IPS-18c (cell line): ENCODE data around the gene MROH2A.
A peak's percentile ranks its signal among the peaks of the same experiment; 100 is the strongest.

Source experiments
- H3K4me3 ChIP-seq: 2 replicates; pipeline ENCODE4 v1.7.0; 2013; ENCODE audit warnings: low read depth, mild to moderate bottlenecking, low read length, moderate library complexity; ENCODE audit not compliant: insufficient read depth
- H3K9me3 ChIP-seq: one replicate; pipeline ENCODE4 v1.6.1; 2013; ENCODE audit warnings: mild to moderate bottlenecking, low read length, moderate library complexity; ENCODE audit not compliant: control insufficient read depth, insufficient read depth

MROH2A gene

DNA sequence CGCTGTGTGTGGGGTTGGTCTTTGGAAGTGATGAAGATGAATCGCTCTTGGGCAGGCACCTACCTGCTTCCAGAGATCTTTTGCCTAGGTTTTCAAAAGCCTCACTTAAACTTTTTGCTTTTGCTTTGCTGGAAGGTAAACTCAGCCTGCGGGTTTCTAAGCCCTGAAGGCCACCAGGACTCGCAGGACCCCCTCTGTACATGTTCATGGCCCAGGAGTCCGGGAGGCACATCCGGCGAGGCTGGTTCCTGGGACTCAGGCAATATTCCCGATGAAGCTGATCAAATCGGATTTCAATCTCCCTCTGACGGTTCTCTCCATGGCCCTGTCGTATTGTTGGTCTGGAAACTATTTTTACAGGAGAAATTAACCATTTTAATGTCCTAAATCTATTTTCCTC, 63.1 kb downstream of the MROH2A start:
- Histone ChIP-seq H3K4me3 (no peak overlapping the region), H3K9me3 (no peaks in the 10 kb centered on the region)

DNA sequence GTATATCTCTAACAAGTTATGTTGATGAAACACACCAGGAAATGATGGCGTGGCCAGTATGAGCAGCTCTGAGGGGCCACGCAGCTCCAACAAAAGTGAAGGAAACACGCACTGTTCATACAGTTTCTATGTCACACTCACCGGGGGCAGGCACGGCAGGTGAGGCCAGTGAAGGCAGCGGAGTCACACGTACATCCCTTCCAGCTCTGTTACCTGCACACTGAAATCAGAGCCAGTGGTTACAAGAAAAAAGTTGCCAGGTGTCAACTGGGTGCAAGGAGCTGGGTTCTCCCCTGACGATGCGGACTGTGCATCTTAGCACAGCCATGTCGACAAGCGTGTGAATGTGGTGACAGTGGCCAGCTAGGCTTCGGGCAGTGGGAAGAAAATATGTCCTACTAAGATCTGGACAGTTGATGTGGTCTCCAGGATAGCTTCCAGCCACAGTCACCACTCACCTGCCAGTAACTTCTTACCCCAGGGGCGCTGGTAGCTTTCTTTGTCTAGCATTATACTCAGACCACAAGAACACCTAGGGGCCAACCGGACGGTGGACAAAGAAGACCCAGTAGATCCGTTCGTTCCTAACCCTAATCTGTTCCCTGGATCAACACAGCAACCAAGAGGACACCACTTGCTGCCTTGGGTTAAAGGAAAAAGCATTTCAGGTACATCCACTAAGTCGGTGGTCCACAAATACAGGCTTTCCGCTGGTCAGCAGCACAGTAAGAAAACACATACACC, 66.1 kb downstream of the MROH2A start:
- no peak overlapping the region for H3K4me3 ChIP-seq
- no peaks in the 10 kb centered on the region for H3K9me3 ChIP-seq

DNA sequence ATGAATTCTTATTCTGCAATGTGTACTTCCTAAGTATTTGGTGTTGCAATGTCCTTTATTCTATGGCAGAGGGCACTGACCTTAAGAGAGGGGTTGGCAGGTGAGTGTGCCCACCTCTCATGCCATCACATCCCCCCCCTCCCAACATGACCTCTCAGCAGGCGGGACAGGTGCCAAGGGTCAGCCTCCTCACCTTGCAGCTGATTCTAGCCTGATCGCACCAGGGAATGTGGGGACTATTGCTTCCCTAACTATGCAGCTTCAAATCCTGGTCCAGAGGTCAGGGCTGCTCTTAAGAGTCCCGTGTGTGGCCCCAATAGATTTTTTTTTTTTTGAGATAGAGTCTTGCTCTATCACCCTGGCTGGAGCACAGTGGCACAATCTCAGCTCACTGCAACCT, 66.7 kb downstream of the MROH2A start:
- Histone ChIP-seq H3K4me3 (no peak overlapping the region), H3K9me3 (no peaks in the 10 kb centered on the region)

DNA sequence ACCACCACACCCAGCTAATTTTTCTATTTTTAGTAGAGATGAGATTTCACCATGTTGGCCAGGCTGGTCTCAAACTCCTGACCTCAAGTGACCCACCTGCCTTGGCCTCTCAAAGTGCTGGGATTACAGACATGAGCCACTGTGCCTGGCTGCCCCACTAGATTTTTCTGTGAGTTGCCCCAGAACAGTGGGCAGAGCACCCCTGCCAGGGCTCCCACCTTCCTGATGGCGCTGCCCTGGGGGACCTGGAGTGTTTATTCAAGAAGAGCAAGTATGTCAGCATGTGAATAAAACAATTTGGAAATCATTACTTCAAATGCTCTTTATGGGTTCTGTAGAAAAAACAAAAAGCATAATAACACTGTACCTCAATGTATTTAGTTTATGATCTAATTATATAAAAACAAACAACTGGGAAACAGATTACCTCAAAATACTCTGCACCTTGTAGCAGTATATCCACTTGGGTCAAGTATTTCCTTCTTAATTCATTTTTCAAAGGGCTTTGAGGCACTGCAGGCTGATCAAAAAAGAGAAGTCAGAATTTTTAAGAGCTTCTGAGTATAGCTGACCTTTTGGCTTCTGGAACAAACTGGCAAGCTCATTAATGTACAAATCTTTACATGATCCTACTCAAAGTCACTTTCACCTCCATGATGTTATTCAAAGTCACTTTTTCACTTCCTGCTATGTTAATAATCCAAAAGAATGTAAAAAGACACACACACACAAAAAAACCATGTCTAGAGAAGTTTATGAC, 67.4 kb downstream of the MROH2A start:
- Histone ChIP-seq H3K9me3 (no peaks in the 10 kb centered on the region), H3K4me3 (no peak overlapping the region)

DNA sequence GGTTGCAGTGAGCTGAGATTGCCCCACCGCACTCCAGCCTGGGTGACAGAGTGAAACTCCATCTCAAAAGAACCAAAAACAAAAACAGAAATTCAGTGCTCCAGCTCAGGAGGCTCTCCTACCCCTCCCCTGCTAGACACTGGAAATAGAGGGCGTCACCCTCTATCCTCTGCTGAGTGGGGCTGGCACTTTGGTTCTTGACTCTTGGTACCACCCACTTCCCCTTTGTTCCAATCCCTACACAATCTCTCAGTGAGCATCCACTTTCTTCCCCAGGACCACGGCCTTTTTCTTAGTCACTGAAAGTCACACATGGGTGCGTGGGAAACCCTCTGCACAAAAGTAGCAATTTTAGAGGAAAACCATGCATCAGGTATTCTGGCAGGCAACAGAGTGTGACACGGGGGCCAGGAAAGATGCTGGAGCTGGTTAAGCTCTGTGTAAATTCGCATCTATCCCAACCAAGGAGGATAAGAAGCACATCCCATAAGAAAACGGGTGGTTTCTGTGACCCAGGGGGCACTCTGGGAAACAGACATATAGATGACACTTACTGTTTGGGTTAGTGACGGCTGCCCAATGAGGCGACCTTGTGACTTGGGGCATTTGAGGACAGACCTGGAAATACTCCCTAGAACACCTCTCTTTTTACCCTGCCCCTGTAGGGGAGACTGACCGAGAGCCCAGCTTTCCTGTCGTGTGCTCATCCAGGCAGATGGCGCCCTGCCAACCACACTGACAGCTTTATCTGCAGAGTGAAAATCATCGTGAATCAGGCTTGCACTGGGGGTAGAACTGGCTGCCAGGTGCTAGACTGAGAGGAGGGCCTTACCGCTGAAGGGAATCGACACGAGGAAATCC, 68.5 kb downstream of the MROH2A start:
- H3K4me3 ChIP-seq = no peak overlapping the region
- H3K9me3 ChIP-seq = no peaks in the 10 kb centered on the region

DNA sequence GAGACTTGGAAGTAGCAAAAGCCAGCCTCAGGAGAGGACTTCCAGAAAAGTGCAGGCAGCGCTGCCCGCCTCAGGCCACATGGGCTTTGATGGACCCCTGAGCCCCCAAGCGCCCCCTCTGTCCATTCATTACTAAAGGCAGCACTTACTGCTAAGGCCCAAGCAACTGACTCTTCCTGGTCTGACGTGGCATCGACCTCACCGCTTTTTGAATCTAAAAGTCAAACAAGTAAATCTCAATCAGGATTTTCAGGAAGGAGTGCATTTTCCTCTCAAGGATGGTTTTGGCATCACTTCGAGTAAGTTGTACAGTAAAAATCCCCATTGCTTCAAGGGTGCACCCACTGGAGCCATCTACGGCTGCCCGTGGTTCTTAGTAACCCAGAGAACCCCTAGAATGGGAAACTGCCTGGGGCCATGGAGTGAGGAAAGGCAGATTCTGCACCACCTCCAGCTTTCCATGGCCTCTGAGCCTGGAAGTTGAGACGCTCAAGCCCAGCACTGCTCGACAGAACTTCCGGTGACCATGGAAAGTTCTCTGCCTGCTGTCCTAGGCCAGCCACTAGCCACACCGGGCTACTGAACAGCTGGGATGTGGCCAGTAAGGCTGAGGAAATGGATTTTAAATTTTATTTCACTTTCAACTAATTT, 69.2 kb downstream of the MROH2A start:
- Histone ChIP-seq H3K9me3 (no peaks in the 10 kb centered on the region), H3K4me3 (no peak overlapping the region)

DNA sequence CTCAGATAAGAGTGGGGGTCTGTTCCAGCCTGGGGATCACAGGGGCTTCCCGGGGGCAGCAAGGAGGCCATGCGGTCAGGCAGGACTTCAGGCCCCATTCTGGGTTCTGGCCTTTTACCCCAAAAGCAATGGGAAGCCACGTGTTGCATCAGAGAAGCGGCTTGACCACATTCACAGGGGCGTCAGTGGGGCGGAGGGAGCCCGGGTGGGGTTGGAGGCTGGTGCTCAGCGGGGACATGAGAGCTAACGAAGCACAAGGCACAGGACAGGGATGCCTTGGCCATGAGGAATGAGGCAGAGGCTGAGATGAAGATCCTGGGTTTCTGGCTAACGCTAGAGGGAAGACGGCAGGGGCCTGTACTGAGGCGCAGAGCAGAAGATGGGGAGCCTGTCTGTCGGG, 70.1 kb downstream of the MROH2A start:
- H3K4me3 ChIP-seq = no peak overlapping the region
- H3K9me3 ChIP-seq = no peaks in the 10 kb centered on the region

DNA sequence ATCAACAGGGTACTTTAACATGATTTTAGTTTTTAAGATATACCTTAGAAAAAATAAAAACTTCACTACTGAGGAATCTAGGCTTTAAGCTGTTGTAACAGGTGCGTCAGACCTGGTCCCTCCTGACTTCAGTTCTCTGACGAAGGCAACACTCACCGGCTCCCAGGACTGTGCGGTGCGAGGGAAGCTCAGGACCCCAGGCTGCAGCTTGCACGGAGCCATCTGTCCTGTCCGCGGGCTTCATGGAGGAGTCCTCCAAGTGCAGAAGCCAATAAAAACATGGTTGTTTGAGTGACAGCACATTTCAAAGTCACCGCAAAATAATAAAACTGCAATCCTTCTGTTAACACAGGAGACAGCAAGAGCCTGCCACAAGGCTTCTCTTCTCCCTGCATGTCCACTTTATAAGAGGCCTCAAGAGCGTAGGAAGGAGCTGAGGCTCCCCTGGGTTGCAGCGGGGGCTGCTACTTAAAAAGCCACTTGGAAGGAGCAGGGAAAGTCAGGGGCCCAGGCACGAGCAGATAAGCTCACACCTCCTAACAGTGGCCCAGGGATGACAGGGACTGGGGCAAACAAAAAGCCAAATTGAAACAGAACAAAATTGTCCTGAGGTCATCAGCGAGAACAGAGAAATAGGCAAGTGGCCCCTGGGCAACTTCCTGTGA, 71.6 kb downstream of the MROH2A start:
- H3K9me3 ChIP-seq = no peaks in the 10 kb centered on the region
- H3K4me3 ChIP-seq = no peak overlapping the region

DNA sequence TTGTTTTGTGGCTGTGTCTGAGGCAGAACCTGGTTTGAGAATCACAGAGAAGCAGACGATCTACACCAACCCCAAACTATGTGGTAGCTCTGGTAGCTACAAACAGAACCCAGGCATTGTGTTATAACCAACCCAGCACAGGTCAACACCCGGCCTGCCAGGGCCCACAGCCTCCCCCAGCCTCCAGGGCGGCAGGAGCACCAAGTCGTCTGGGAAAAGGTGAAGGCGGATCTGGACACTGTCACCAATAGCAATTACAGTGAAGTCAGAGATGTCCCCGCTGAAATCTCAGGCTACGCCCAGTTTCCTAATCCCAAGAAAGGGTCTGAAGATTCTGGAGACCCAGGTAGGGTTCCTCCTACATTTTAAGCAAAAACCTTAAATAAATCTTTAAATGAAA, 72.6 kb downstream of the MROH2A start:
- H3K9me3 ChIP-seq = no peaks in the 10 kb centered on the region
- no peak overlapping the region for H3K4me3 ChIP-seq

DNA sequence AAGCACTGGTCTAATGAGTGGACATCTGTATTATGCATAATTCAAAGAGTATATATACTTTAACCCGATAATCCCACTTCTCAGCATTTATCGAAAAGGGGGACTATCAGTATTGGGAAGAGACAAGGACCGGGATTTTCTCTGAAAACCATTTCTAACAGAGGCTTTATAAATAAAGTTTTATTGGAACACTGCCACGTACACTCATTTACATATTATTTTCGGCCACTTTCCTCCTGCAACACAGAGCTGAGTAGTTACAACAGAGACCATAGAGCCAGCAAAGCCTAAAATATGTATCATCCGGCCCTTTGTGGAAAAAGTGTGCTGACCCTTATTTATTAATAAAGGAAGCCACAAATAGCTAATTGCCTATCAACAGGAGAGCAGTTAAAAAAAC, 73.0 kb downstream of the MROH2A start:
- Histone ChIP-seq H3K9me3 (no peaks in the 10 kb centered on the region), H3K4me3 (no peak overlapping the region)

DNA sequence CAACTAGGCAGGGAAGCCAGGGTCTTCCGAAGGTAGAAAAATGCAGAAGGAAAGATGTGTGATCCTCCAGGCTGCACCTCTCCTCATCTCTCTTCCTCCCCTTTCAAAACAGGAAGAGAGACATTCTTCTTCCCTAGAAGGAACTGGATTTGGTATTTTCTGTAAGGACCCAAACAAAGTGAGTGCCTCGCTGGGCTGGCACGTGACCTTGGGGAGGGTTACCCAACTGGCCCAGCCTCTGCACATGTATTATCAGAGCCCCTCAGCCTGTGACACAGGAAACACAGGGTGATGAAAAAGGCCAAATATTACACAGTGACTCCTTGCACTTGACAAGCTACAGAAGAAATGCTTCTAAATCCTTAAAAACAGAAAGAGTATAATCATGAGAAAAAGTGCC, 73.9 kb downstream of the MROH2A start:
- Histone ChIP-seq H3K9me3 (no peaks in the 10 kb centered on the region), H3K4me3 (no peak overlapping the region)

DNA sequence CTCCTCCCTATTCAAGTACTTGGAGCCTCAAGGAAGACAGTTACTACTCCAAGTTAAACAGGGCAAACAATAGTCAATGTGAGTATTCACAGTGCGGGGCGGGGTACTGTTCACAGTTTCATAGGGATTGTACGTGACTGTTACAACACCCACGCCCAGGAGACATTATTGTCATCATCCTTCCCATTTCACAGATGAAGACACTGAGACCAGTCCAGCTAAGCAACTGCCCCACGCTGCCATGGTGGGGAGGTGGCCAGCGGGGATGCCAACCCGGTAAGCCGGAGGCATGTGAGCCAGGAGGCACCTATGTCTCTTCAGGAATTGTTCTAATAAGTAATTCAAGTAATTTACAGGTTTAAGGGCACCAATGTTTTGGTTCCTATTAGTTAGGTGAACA, 75.2 kb downstream of the MROH2A start:
- H3K4me3 ChIP-seq = peak overlapping the region; percentile 90
- H3K9me3 ChIP-seq = no peaks in the 10 kb centered on the region

DNA sequence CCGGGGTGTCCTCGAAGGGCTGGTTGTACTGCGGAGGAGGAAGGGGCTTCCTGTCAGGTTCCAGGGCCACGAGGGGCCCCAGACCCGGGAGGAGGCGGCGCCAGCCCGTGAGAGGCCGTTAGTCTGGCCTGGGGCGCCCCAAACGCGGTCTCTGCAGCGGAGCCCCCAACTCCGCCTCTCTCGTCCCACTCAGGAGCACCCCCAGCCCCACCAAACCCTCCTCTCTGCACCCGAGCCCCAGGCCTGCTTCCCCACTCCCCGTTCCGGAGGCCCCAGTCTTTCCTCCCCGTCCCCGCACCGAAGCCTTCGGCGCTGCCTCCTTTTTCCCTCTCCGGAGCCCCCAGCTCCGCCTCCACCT, 75.7 kb downstream of the MROH2A start:
- no peaks in the 10 kb centered on the region for H3K9me3 ChIP-seq
- H3K4me3 ChIP-seq = peak overlapping the region; percentile 90

DNA sequence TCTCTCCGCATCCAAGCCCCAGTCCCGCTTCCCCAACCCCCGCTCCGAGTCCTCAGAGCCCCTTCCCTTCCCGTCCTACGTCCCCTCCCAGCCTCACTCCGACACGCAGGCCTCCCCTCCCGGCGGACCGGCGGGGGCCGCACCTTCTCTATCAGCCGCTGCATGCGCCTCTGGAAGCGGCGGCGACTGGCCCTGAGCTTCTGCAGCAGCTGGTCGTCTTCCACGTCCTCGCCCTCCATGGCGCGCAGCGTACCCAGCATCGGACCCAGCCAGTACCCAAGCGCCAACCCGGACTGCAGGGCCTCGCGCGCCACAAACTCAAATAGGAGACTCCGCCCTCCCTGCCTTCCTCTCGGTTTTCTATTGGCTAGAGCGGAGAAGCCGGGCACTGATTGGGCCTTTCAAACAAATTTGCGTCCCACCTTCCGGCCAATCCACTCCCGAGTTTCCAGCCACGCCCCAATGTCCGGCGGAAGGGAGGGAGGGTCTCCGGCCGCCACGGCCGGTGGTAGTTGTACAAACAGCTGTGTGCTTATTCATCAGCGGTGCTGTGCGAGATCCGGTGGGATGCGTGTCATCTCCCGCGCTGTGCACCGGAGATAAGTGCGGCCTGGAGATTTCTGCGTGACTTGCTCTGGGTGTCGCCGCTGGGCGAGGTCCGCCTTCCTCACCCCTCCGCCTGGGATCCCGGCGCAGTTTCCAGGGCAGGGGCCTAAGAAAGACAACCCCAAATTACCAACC, 76.3 kb downstream of the MROH2A start, which contains the start of gene HJURP:
HJURP (minus strand) TSS at position 295 of the 741 bp plus-strand sequence; CDS start at position 260, 35 bp downstream.
- H3K9me3 ChIP-seq = no peaks in the 10 kb centered on the region
- peak within 1 kb of the TSS; percentile 90 for H3K4me3 ChIP-seq

DNA sequence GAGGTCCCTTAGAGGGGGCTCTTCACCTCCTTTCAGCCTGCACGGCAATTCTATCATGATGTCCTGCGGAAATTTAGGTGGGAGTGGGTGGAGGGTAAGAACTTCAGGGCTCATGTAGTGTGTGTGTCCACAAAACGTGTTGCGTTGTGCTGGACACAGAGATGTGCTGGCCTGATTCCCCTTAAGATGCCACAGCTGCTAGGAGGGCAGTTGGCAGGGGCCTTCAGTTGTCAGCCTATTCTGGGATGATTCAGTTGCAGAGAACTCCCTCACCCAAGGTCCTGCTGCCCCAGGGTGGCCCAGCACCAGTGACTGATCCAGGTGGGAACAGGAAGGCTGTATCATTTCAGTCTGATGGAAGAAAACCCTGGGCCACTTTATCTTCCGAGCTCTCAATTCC, 77.2 kb downstream of the MROH2A start:
- H3K4me3 ChIP-seq = 0 out of 2 replicates have a peak overlapping the region, but pooled peaks have one; percentile 12
- H3K9me3 ChIP-seq = no peaks in the 10 kb centered on the region

DNA sequence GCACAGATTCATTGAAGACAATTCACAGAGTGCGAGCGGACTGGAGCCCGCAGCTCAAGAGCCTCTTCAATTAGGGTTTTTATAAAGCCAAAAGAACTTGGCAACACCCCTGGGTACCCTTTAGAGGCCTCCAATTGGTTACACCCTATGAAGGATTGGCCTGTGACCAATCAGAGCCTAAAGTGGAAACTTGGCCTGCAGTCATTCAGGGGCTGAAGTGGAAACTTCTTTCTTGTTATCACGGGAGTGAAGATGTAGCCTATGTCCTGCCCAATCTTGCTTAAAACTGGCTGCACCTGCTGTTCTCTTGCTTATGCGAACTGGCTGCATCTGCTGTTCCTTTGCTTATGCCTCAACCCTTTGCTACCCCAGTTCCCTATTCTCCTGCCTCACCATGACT, 78.1 kb downstream of the MROH2A start:
- H3K9me3 ChIP-seq = no peaks in the 10 kb centered on the region
- H3K4me3 ChIP-seq = no peak overlapping the region
